ENCODE data around the gene INHBC.

DNA sequence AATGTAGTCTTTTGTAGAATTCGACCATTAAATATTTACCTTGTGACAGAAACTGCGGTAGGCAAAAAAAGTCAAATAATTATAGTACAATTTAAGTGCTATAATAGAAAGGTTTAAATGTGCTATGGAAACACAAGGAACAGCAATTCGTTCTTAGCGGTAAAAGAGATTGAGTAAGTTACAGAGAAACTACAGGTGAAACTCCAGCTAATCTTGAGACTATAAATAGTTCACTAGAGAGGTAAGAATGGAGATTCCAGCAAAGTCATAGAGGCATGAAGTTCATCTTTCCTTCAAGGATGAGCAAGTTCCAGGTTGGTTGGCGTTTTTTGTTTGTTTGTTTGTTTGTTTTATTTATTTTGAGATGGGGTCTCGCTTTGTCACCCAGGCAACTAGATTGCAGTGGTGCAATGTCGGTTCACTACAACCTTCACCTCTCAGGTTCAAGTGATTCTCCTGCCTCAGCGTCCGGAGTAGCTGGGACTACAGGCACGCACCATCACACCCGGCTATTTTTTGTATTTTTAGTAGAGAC, 2.9 kb upstream of the INHBC start:
- TF ChIP-seq, protein P1, sequence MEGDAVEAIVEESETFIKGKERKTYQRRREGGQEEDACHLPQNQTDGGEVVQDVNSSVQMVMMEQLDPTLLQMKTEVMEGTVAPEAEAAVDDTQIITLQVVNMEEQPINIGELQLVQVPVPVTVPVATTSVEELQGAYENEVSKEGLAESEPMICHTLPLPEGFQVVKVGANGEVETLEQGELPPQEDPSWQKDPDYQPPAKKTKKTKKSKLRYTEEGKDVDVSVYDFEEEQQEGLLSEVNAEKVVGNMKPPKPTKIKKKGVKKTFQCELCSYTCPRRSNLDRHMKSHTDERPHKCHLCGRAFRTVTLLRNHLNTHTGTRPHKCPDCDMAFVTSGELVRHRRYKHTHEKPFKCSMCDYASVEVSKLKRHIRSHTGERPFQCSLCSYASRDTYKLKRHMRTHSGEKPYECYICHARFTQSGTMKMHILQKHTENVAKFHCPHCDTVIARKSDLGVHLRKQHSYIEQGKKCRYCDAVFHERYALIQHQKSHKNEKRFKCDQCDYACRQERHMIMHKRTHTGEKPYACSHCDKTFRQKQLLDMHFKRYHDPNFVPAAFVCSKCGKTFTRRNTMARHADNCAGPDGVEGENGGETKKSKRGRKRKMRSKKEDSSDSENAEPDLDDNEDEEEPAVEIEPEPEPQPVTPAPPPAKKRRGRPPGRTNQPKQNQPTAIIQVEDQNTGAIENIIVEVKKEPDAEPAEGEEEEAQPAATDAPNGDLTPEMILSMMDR (IDR thresholded peaks at IDR 0.05) = no peak
- TF ChIP-seq POLR2AphosphoS5 (IDR thresholded peaks at IDR 0.05; ENCODE audit: low read depth, low read length) (no peak), TCF7L2 (IDR thresholded peaks at IDR 0.05; ENCODE audit: low read depth, low read length) (no peak), SIN3A (IDR thresholded peaks at IDR 0.05; ENCODE audit: borderline replicate concordance, insufficient read depth, low read depth, low read length) (no peak)
